Measurements from ENCODE around the gene PRLHR. TPM values are rescaled to one million over a fixed set of nuclear protein-coding genes. Genes with fewer than 3 reads are reported as not detected.

The PRLHR gene
- total and polyA plus RNA-seq, 10 of the 15 experiments (the other 5 are each of a cell fraction or from before 2014, with no cell fraction given), result not detected

- TF ChIP-seq ZBTB4 (CRISPR knock-in tag; IDR thresholded peaks at IDR 0.05) (no peak), TCF12 (IDR thresholded peaks at IDR 0.05; ENCODE audit: low read depth, low read length) (no peak)
These were observed 31.3 kb downstream of the PRLHR start (continued) for GRCh38 chr10:118564114-118564513.

GRCh38 chr10:118563373-118563890 is 32.0 kb downstream of the PRLHR start:
- intact Hi-C loops (cut with micrococcal nuclease; ENCODE audit: unreplicated experiment) (no loop called here), in situ Hi-C loops (cut with MboI) (loop anchor here (10.0 to 25.0 kb wide), 2 partner anchors 241 to 624 kb away; partner anchors contain the start of gene PRDX3)
- CTCF ChIA-PET, result no interaction called here
- RAD21 ChIA-PET (ENCODE audit: unreplicated experiment), result no interaction called here
- no peak for FAIRE-seq
- Histone ChIP-seq H3K9ac (ENCODE audit: control insufficient read depth, insufficient read depth, low read length) (no peak overlapping the region), H3K27ac (ENCODE audit: control insufficient read depth, insufficient read depth) (no peak overlapping the region), H2AFZ (ENCODE audit: control insufficient read depth, low read depth, low read length) (no peak overlapping the region), H4K20me1 (ENCODE audit: control insufficient read depth, insufficient read depth) (no peaks in the 10 kb centered on the region), H3K79me2 (ENCODE audit: control insufficient read depth, insufficient read depth, low read length) (no peaks in the 10 kb centered on the region), H3K4me1 (ENCODE audit: control insufficient read depth, insufficient read depth, low read length) (no peaks in the 10 kb centered on the region), H3K4me3 (no peak overlapping the region), H3K9me3 (replicated peaks; ENCODE audit: control insufficient read depth, insufficient read depth, low read length) (no peaks in the 10 kb centered on the region), H3K36me3 (ENCODE audit: control insufficient read depth in 2 of 2, insufficient read depth in 2 of 2, low read length in 1 of 2) (no peaks in the 10 kb centered on the region), H3K27me3 (replicated peaks in 1 of 2; ENCODE audit: control insufficient read depth in 2 of 2, insufficient read depth in 2 of 2, low read length in 1 of 2) (no peaks in the 10 kb centered on the region; a peak in 2 of 4 replicates), H3K4me2 (ENCODE audit: control insufficient read depth, insufficient read depth) (no peak overlapping the region)
- no peak for DNase-seq (ENCODE audit: low read depth, low spot score)
- no TSS peak for BruUV-seq (replicated peaks)
- SMC1A ChIA-PET (ENCODE audit: uncharacterized antibody, unreplicated experiment), result no interaction called here
- 46% methylated on average over 3 of the region's 3 CpGs for WGBS (ENCODE audit: insufficient coverage, insufficient replicate concordance, low lambda C conversion rate, missing lambda C conversion rate)
- no peak for ATAC-seq
- POLR2A ChIA-PET, result interaction anchor here (0.5 kb wide), 1 partner anchor 196 kb away, joined by 3 read pairs; no protein-coding TSS in a partner anchor
- TF ChIP-seq PKNOX1 (IDR thresholded peaks at IDR 0.05) (no peak), HDAC6 (IDR thresholded peaks at IDR 0.05; ENCODE audit: unreplicated experiment) (no peak), KAT2A (conservative IDR thresholded peaks at IDR 0.05; ENCODE audit: control insufficient read depth, low read depth, low read length) (no peak), HDAC2 (IDR thresholded peaks at IDR 0.05) (no peak), REST (IDR thresholded peaks at IDR 0.05; ENCODE audit: low read depth, low read length) (no peak), NBN (IDR thresholded peaks at IDR 0.05) (no peak), WRNIP1 (IDR thresholded peaks at IDR 0.05; ENCODE audit: borderline replicate concordance, low read depth, low read length) (no peak), SREBF2 (IDR thresholded peaks at IDR 0.05; ENCODE audit: low read length) (no peak), SMAD5 (IDR thresholded peaks at IDR 0.05; ENCODE audit: low read depth) (no peak), FOXM1 (IDR thresholded peaks at IDR 0.05; ENCODE audit: low read depth, low read length) (no peak), ASH2L (IDR thresholded peaks at IDR 0.05; ENCODE audit: borderline replicate concordance, low read depth) (no peak), ZNF207 (IDR thresholded peaks at IDR 0.05; ENCODE audit: borderline replicate concordance) (no peak), SRF (IDR thresholded peaks at IDR 0.05; ENCODE audit: low read depth in 2 of 2, low read length in 2 of 2) (no peak), YBX1 (IDR thresholded peaks at IDR 0.05) (no peak), BRCA1 (IDR thresholded peaks at IDR 0.05; ENCODE audit: low read depth, low read length) (no peak), POLR2AphosphoS5 (IDR thresholded peaks at IDR 0.05; ENCODE audit: low read length) (no peak)
